Spinal cord (tissue), 10 donors: Measurements from ENCODE around the gene FAM222A. TPM values are rescaled to one million over a fixed set of nuclear protein-coding genes. Genes with fewer than 3 reads are reported as not detected.

Experiments used
- DNase-seq, 6 donors: peaks; one replicate each; pipeline versions ENCODE4 v3.0.0 to v3.0.0-alpha.2; 2013 to 2015; ENCODE audit warnings: low spot score in 6 of 6, low read depth in 4 of 6
- H3K27ac ChIP-seq: one replicate; pipeline ENCODE4 v1.5.1; 2013; ENCODE audit warnings: low read depth, low read length, control low read depth
- H3K27me3 ChIP-seq: one replicate; pipeline ENCODE4 v1.6.1; 2013; ENCODE audit warnings: low read length; ENCODE audit not compliant: control insufficient read depth, insufficient read depth
- H3K36me3 ChIP-seq: one replicate; pipeline ENCODE4 v1.6.1; 2013; ENCODE audit warnings: low read length; ENCODE audit not compliant: control insufficient read depth, insufficient read depth
- H3K4me1 ChIP-seq: one replicate; pipeline ENCODE4 v1.6.1; 2013; ENCODE audit warnings: low read length; ENCODE audit not compliant: control insufficient read depth, insufficient read depth
- H3K4me3 ChIP-seq: one replicate; pipeline ENCODE4 v1.5.1; 2013; ENCODE audit warnings: low read depth, low read length, control low read depth
- H3K9me3 ChIP-seq: one replicate; pipeline ENCODE4 v1.6.1; 2013; ENCODE audit warnings: low read length; ENCODE audit not compliant: control insufficient read depth, insufficient read depth
- WGBS: methylation state at CpG from one replicate; pipeline ENCODE4 v1.1.5; 2013; ENCODE audit warnings: missing lambda C conversion rate; ENCODE audit not compliant: insufficient coverage; 5-methylcytosine and 5-hydroxymethylcytosine counted together
- polyA plus RNA-seq, 2 donors: library from polyadenylated mRNA; unstranded; fragments of 120-200 nt; gene quantifications; one replicate each; pipeline ENCODE4 v1.2.1, GENCODE V29; 2013; ENCODE audit not compliant: insufficient read length in 2 of 2
- total RNA-seq, 2 donors: library from RNA; depleted of rRNA in 1 of 2; stranded (reverse); fragments of 120-200 nt in 1 of 2; fragments of >200 nt in 1 of 2; gene quantifications; one replicate each; pipeline versions ENCODE4 v1.2.3 to v1.2.4, GENCODE V29; 2013 to 2014
- donor health status: healthy.

The FAM222A gene
- total and polyA plus RNA-seq, 4 donors = 5.2 to 25.0 (median 14.6) TPM

- WGBS = no CpG with 5 or more reads among the region's 4 CpGs
- no peaks in the 10 kb centered on the region for H3K9me3 ChIP-seq
- no peak for DNase-seq
These were observed 72.2 kb downstream of the FAM222A start for GRCh38 chr12:109785854-109786253.

GRCh38 chr12:109786799-109787198 is 73.2 kb downstream of the FAM222A start:
- no peak overlapping the region for H3K27ac ChIP-seq
- peaks cover 15% of the 10 kb centered on the region for H3K4me1 ChIP-seq
- H3K36me3 ChIP-seq = peaks cover 7% of the 10 kb centered on the region
- H3K9me3 ChIP-seq = no peaks in the 10 kb centered on the region
- H3K27me3 ChIP-seq = no peaks in the 10 kb centered on the region
- WGBS = 89% methylated on average over 6 of the region's 9 CpGs
- H3K4me3 ChIP-seq = no peak overlapping the region
- no peak for DNase-seq

More at GRCh38 chr12:109785854-109786253, 72.2 kb downstream of the FAM222A start:
- Histone ChIP-seq H3K4me1 (peaks cover 15% of the 10 kb centered on the region), H3K36me3 (peaks cover 7% of the 10 kb centered on the region), H3K27ac (no peak overlapping the region), H3K4me3 (no peak overlapping the region), H3K27me3 (no peaks in the 10 kb centered on the region)

DNA sequence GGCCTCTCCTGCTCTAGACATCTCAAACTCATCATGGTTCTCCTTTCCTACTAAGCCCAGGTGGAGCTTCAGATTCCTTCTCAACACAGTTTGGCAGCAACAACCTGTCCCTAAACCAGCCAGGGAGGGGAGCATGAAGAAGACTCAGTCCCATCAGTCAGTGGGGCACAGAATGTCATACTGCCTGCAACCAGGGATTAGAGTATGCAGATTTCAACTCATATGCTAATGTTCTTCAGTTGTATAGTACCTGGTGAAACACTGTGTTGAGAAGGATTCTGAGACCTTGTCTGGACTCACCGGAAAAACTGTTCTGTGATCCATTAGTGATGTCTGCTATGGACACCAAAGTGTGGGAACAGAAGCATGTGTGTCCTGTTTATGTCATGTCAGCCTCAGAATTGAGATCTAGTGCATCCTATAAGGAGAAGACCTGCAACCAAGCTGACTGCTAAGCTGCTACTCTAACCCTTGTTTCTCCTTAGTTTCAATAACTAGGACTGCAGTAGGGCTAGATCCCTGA is 76.0 kb downstream of the FAM222A start:
- Histone ChIP-seq H3K27me3 (no peaks in the 10 kb centered on the region), H3K9me3 (no peaks in the 10 kb centered on the region), H3K4me1 (no peaks in the 10 kb centered on the region), H3K4me3 (no peak overlapping the region), H3K27ac (no peak overlapping the region), H3K36me3 (peaks cover 3% of the 10 kb centered on the region)
- WGBS = 75% methylated on average over 1 of the region's 1 CpG
- no peak for DNase-seq

- no peak for DNase-seq
These were observed 79.4 kb downstream of the FAM222A start for GRCh38 chr12:109792992-109793391.

GRCh38 chr12:109793411-109793810 is 79.8 kb downstream of the FAM222A start:
- Histone ChIP-seq H3K27me3 (no peaks in the 10 kb centered on the region), H3K4me3 (no peak overlapping the region), H3K36me3 (no peaks in the 10 kb centered on the region), H3K4me1 (no peaks in the 10 kb centered on the region), H3K27ac (no peak overlapping the region), H3K9me3 (no peaks in the 10 kb centered on the region)
- WGBS = 26% methylated on average over 4 of the region's 4 CpGs
- DNase-seq = no peak

More at GRCh38 chr12:109792992-109793391, 79.4 kb downstream of the FAM222A start:
- no peaks in the 10 kb centered on the region for H3K36me3 ChIP-seq
- no peak overlapping the region for H3K4me3 ChIP-seq
- H3K27ac ChIP-seq = no peak overlapping the region
- H3K9me3 ChIP-seq = no peaks in the 10 kb centered on the region
- H3K27me3 ChIP-seq = no peaks in the 10 kb centered on the region
- no peaks in the 10 kb centered on the region for H3K4me1 ChIP-seq

GRCh38 chr12:109793826-109794501 is 80.3 kb downstream of the FAM222A start:
- WGBS = 91% methylated on average over 25 of the region's 26 CpGs
- H3K27ac ChIP-seq = no peak overlapping the region

GRCh38 chr12:109795023-109795422 is 81.4 kb downstream of the FAM222A start:
- Histone ChIP-seq H3K36me3 (no peaks in the 10 kb centered on the region), H3K9me3 (no peaks in the 10 kb centered on the region), H3K4me3 (no peak overlapping the region), H3K27ac (no peak overlapping the region), H3K27me3 (no peaks in the 10 kb centered on the region), H3K4me1 (no peaks in the 10 kb centered on the region)
- WGBS = no CpG with 5 or more reads among the region's 2 CpGs
- no peak for DNase-seq

More at GRCh38 chr12:109793826-109794501, 80.3 kb downstream of the FAM222A start:
- H3K4me1 ChIP-seq = no peaks in the 10 kb centered on the region
- no peak overlapping the region for H3K4me3 ChIP-seq
- no peak for DNase-seq
- no peaks in the 10 kb centered on the region for H3K9me3 ChIP-seq
- no peaks in the 10 kb centered on the region for H3K36me3 ChIP-seq
- no peaks in the 10 kb centered on the region for H3K27me3 ChIP-seq

DNA sequence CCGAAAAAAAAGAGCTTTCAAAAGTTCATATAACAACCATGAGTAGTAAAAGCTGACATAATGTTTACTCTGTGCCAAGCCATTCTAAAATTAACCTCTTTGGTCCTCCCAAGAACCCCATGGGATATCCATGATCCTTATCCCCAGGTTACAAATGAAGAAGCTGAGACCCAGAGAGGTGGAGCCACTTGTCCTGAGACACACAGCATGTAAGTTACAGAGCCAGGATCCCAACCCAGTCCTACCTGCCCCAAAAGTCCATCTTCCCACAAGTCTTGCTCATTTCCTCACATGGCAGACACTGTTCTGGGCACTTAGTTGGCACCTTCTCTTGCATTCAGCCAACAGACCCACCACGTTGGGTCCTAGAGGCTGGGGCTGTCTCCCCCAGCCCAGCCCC is 82.4 kb downstream of the FAM222A start:
- H3K4me3 ChIP-seq = no peak overlapping the region
- no peak for DNase-seq
- no peaks in the 10 kb centered on the region for H3K9me3 ChIP-seq
- H3K36me3 ChIP-seq = no peaks in the 10 kb centered on the region
- H3K4me1 ChIP-seq = no peaks in the 10 kb centered on the region
- 83% methylated on average over 1 of the region's 2 CpGs for WGBS
- no peaks in the 10 kb centered on the region for H3K27me3 ChIP-seq
- H3K27ac ChIP-seq = no peak overlapping the region

GRCh38 chr12:109797905-109798669 is 84.5 kb downstream of the FAM222A start:
- no peak for DNase-seq
- Histone ChIP-seq H3K27me3 (no peaks in the 10 kb centered on the region), H3K27ac (no peak overlapping the region), H3K4me1 (no peaks in the 10 kb centered on the region), H3K4me3 (no peak overlapping the region), H3K36me3 (no peaks in the 10 kb centered on the region), H3K9me3 (no peaks in the 10 kb centered on the region)
- WGBS = 86% methylated on average over 19 of the region's 19 CpGs
